HT1080 (cell line): ENCODE measurements around the gene TSPAN10. TPM values are rescaled to one million over a fixed set of nuclear protein-coding genes. Genes with fewer than 3 reads are reported as not detected.

Source experiments
- DNase-seq: peaks from one replicate; pipeline ENCODE4 v3.0.0-alpha.2; 2015; ENCODE audit warnings: low read depth
- total RNA-seq: library from RNA; depleted of rRNA; stranded (reverse); fragments of >200 nt; shearing (Covaris generic); gene quantifications from 2 replicates; pipeline ENCODE4 v1.2.3, GENCODE V29; 2014

The TSPAN10 gene
- total RNA-seq, 1 experiment from 2014 or later, result 2.2 TPM

- DNase-seq, result no peak
Observed at GRCh38 chr17:81631482-81631881, 5.5 kb upstream of the TSPAN10 start.

- DNase-seq, result no peak
Observed at GRCh38 chr17:81635431-81635830, 1.6 kb upstream of the TSPAN10 start.

- DNase-seq, result no peak
Observed at GRCh38 chr17:81635973-81636504, 957 bp upstream of the TSPAN10 start.

- DNase-seq, result no peak
Observed at GRCh38 chr17:81638683-81639082, 1.7 kb downstream of the TSPAN10 start.

GRCh38 chr17:81640011-81640410 lies 3.0 kb downstream of the TSPAN10 start:
- no peak for DNase-seq

- peak; percentile 79 for DNase-seq
Observed at GRCh38 chr17:81641825-81642489, 5.0 kb downstream of the TSPAN10 start.

GRCh38 chr17:81644496-81644895 lies 7.5 kb downstream of the TSPAN10 start:
- no peak for DNase-seq

- no peak for DNase-seq
Observed at GRCh38 chr17:81644976-81645952, 8.3 kb downstream of the TSPAN10 start.

GRCh38 chr17:81646869-81647600 lies 10.0 kb downstream of the TSPAN10 start:
- DNase-seq, result no peak

- DNase-seq, result no peak
Observed at GRCh38 chr17:81647640-81648012, 10.6 kb downstream of the TSPAN10 start.

GRCh38 chr17:81648013-81648706 lies 11.2 kb downstream of the TSPAN10 start:
- DNase-seq, result no peak

- DNase-seq, result no peak
Observed at GRCh38 chr17:81648707-81649085, 11.7 kb downstream of the TSPAN10 start.

- no peak for DNase-seq
Observed at GRCh38 chr17:81650951-81651350, 14.0 kb downstream of the TSPAN10 start.

GRCh38 chr17:81651692-81652091 lies 14.7 kb downstream of the TSPAN10 start:
- DNase-seq, result peak; percentile 85

GRCh38 chr17:81652906-81653771 lies 16.1 kb downstream of the TSPAN10 start:
- no peak for DNase-seq

GRCh38 chr17:81655378-81656117 lies 18.6 kb downstream of the TSPAN10 start:
- DNase-seq, result no peak

GRCh38 chr17:81656118-81656743 lies 19.2 kb downstream of the TSPAN10 start, which contains the start of gene PDE6G:
TSS of gene PDE6G (minus strand) at chr17:81656542. CDS start at chr17:81653305, 3,237 bp downstream.
- DNase-seq, result no peak

GRCh38 chr17:81656835-81657234 lies 19.8 kb downstream of the TSPAN10 start:
- no peak for DNase-seq

- no peak for DNase-seq
Observed at GRCh38 chr17:81659038-81659437, 22.0 kb downstream of the TSPAN10 start.
